ENCODE data around the gene ODAD4.

Gene ODAD4

GRCh38 chr17:41968676-41969075 lies 38.3 kb downstream of the ODAD4 start:
- Histone ChIP-seq H2AFZ (no peak overlapping the region), H3K4me3 (ENCODE audit: low read depth, low read length) (no peak overlapping the region), H3K27ac (no peak overlapping the region), H3K9me3 (ENCODE audit: control insufficient read depth, low read length) (no peaks in the 10 kb centered on the region), H3K4me2 (ENCODE audit: low read length) (no peak overlapping the region), H3K9ac (no peak overlapping the region), H3K36me3 (ENCODE audit: control insufficient read depth, insufficient read depth, low read length) (no peaks in the 10 kb centered on the region), H3K27me3 (ENCODE audit: control insufficient read depth, insufficient read depth, low read length) (no peaks in the 10 kb centered on the region), H3K4me1 (peaks cover 6% of the 10 kb centered on the region), H3K79me2 (no peaks in the 10 kb centered on the region)
- no peak for TF ChIP-seq CTCF (IDR thresholded peaks at IDR 0.05)

- Histone ChIP-seq H3K4me3 (ENCODE audit: low read depth, low read length) (no peak overlapping the region), H3K79me2 (no peaks in the 10 kb centered on the region), H3K4me1 (peaks cover 2% of the 10 kb centered on the region), H3K27me3 (ENCODE audit: control insufficient read depth, insufficient read depth, low read length) (no peaks in the 10 kb centered on the region), H3K36me3 (ENCODE audit: control insufficient read depth, insufficient read depth, low read length) (no peaks in the 10 kb centered on the region), H3K9me3 (ENCODE audit: control insufficient read depth, low read length) (no peaks in the 10 kb centered on the region), H3K9ac (no peak overlapping the region), H2AFZ (no peak overlapping the region), H3K4me2 (ENCODE audit: low read length) (no peak overlapping the region), H3K27ac (no peak overlapping the region)
- TF ChIP-seq CTCF (IDR thresholded peaks at IDR 0.05) = no peak
These were observed 40.5 kb downstream of the ODAD4 start for GRCh38 chr17:41970901-41971331.

GRCh38 chr17:41971721-41972523 lies 41.5 kb downstream of the ODAD4 start:
- Histone ChIP-seq H2AFZ (no peak overlapping the region), H3K27me3 (ENCODE audit: control insufficient read depth, insufficient read depth, low read length) (no peaks in the 10 kb centered on the region), H3K79me2 (no peaks in the 10 kb centered on the region), H3K27ac (no peak overlapping the region), H3K9me3 (ENCODE audit: control insufficient read depth, low read length) (no peaks in the 10 kb centered on the region), H3K4me1 (peaks cover 2% of the 10 kb centered on the region), H3K36me3 (ENCODE audit: control insufficient read depth, insufficient read depth, low read length) (no peaks in the 10 kb centered on the region), H3K9ac (no peak overlapping the region), H3K4me2 (ENCODE audit: low read length) (no peak overlapping the region), H3K4me3 (ENCODE audit: low read depth, low read length) (no peak overlapping the region)
- no peak for TF ChIP-seq CTCF (IDR thresholded peaks at IDR 0.05)

DNA sequence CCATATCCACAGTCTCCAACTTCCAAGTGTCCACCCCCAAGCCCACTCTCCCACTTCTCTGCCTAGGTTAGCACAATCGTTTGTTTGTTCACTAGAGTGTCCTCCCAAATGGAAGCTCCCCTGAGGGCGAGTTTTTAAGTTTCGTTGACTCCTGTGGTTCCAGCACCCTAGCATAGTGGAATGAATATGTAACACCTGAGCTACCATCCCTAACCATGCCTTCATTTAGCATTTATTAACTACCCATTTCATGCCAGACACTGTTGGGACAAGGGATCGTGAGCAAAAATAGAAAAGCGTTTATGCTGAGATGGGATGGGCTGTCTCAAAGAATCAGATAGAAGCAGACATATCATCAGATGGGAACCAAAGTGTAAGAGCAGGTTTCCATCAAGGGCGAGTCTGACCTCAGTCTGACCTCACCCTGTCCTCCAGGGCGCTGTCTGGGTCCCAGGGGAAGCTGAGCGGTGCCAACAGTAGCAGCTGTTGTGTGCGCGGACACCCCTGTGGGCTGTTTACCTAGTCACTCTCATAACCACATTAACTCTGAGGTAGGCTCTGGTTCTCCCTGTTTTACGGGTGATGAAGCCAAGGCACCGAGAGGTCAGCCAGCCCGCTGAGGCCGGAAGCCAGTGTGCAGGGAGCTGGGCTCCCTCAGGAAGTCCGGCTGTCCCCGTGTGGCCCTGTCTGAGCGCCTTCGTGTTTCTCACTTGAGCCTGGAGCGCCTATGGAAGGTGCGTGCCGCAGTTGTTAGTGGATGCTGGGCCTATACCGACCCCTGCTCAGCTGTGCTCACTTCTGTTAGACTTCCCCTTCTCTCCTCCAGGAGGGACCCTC lies 42.4 kb downstream of the ODAD4 start:
- Histone ChIP-seq H3K9ac (no peak overlapping the region), H3K79me2 (no peaks in the 10 kb centered on the region), H3K4me3 (ENCODE audit: low read depth, low read length) (no peak overlapping the region)

More for the DNA sequence above, 42.4 kb downstream of the ODAD4 start:
- no peaks in the 10 kb centered on the region for H3K36me3 ChIP-seq (ENCODE audit: control insufficient read depth, insufficient read depth, low read length)
- H3K27me3 ChIP-seq (ENCODE audit: control insufficient read depth, insufficient read depth, low read length) = no peaks in the 10 kb centered on the region
- no peaks in the 10 kb centered on the region for H3K9me3 ChIP-seq (ENCODE audit: control insufficient read depth, low read length)
- no peak overlapping the region for H3K4me2 ChIP-seq (ENCODE audit: low read length)
- no peak overlapping the region for H2AFZ ChIP-seq
- TF ChIP-seq CTCF (IDR thresholded peaks at IDR 0.05) = no peak
- H3K27ac ChIP-seq = no peak overlapping the region
- peaks cover 2% of the 10 kb centered on the region for H3K4me1 ChIP-seq

All from parathyroid adenoma (tissue), 2 donors.